HG02840 (cell line): ENCODE data around the gene LILRA6.

ENCODE experiments used
- ATAC-seq: cut with Tn5 transposase; IDR thresholded peaks from one replicate; pipeline ENCODE4 v1.9.1; 2021; ENCODE audit warnings: mild to moderate bottlenecking, moderate library complexity, moderate number of reproducible peaks; ENCODE audit not compliant: unreplicated experiment, low FRiP score

Gene LILRA6

GRCh38 chr19:54190503-54191010, 52.0 kb downstream of the LILRA6 start:
- peak; percentile 43 for ATAC-seq

GRCh38 chr19:54189735-54190502, 52.7 kb downstream of the LILRA6 start:
- peak; percentile 48 for ATAC-seq

- ATAC-seq: peak; percentile 8
These were observed 53.4 kb downstream of the LILRA6 start, which contains the start of gene MBOAT7 for GRCh38 chr19:54189145-54189734. MBOAT7 (minus strand) TSS chr19:54189580; CDS start chr19:54188508, 1,072 bp downstream.

GRCh38 chr19:54188215-54188871, 54.2 kb downstream of the LILRA6 start:
- no peak for ATAC-seq

GRCh38 chr19:54186934-54187381, 55.6 kb downstream of the LILRA6 start:
- no peak for ATAC-seq
